ENCODE data around the gene MB21D2.

MB21D2 gene

GRCh38 chr3:192892981-192893700, 24.5 kb downstream of the MB21D2 start:
- no peak for DNase-seq (ENCODE audit: low read depth in 1 of 2, low spot score in 1 of 2)

GRCh38 chr3:192890347-192891335, 27.0 kb downstream of the MB21D2 start:
- no peak for DNase-seq (ENCODE audit: low read depth in 1 of 2, low spot score in 1 of 2)

- DNase-seq (ENCODE audit: low read depth in 1 of 2, low spot score in 1 of 2) = no peak
These were observed 28.0 kb downstream of the MB21D2 start for GRCh38 chr3:192889679-192890078.

GRCh38 chr3:192888190-192888589, 29.5 kb downstream of the MB21D2 start:
- no peak for DNase-seq (ENCODE audit: low read depth in 1 of 2, low spot score in 1 of 2)

GRCh38 chr3:192887701-192888100, 30.0 kb downstream of the MB21D2 start:
- no peak for DNase-seq (ENCODE audit: low read depth in 1 of 2, low spot score in 1 of 2)

- no peak for DNase-seq (ENCODE audit: low read depth in 1 of 2, low spot score in 1 of 2)
These were observed 30.6 kb downstream of the MB21D2 start for GRCh38 chr3:192887047-192887446.

- no peak for DNase-seq (ENCODE audit: low read depth in 1 of 2, low spot score in 1 of 2)
These were observed 32.6 kb downstream of the MB21D2 start for GRCh38 chr3:192884777-192885773.

- DNase-seq (ENCODE audit: low read depth in 1 of 2, low spot score in 1 of 2) = no peak
These were observed 34.1 kb downstream of the MB21D2 start for GRCh38 chr3:192883512-192883911.

GRCh38 chr3:192881159-192881786, 36.4 kb downstream of the MB21D2 start:
- no peak for DNase-seq (ENCODE audit: low read depth in 1 of 2, low spot score in 1 of 2)

GRCh38 chr3:192880313-192880712, 37.3 kb downstream of the MB21D2 start:
- no peak for DNase-seq (ENCODE audit: low read depth in 1 of 2, low spot score in 1 of 2)

GRCh38 chr3:192879346-192880031, 38.2 kb downstream of the MB21D2 start:
- DNase-seq (ENCODE audit: low read depth in 1 of 2, low spot score in 1 of 2) = no peak

GRCh38 chr3:192875971-192876565, 41.6 kb downstream of the MB21D2 start:
- DNase-seq (ENCODE audit: low read depth in 1 of 2, low spot score in 1 of 2) = no peak

GRCh38 chr3:192870822-192871221, 46.8 kb downstream of the MB21D2 start:
- DNase-seq (ENCODE audit: low read depth in 1 of 2, low spot score in 1 of 2) = no peak

GRCh38 chr3:192869131-192870031, 48.3 kb downstream of the MB21D2 start:
- no peak for DNase-seq (ENCODE audit: low read depth in 1 of 2, low spot score in 1 of 2)

GRCh38 chr3:192867645-192868044, 50.0 kb downstream of the MB21D2 start:
- DNase-seq (ENCODE audit: low read depth in 1 of 2, low spot score in 1 of 2) = no peak

GRCh38 chr3:192866804-192867203, 50.9 kb downstream of the MB21D2 start:
- no peak for DNase-seq (ENCODE audit: low read depth in 1 of 2, low spot score in 1 of 2)

- DNase-seq (ENCODE audit: low read depth in 1 of 2, low spot score in 1 of 2) = no peak
These were observed 52.7 kb downstream of the MB21D2 start for GRCh38 chr3:192864941-192865340.

GRCh38 chr3:192863091-192863420, 54.6 kb downstream of the MB21D2 start:
- DNase-seq (ENCODE audit: low read depth in 1 of 2, low spot score in 1 of 2) = no peak
